Measurements from ENCODE around the gene AP5Z1.

GRCh38 chr7:4789194-4790077 is 14.0 kb downstream of the AP5Z1 start:
- TF ChIP-seq POLR2A (IDR thresholded peaks at IDR 0.05) (no peak), POLR2AphosphoS5 (IDR thresholded peaks at IDR 0.05; ENCODE audit: insufficient read depth in 1 of 2, low read depth in 1 of 2) (no peak)
- TF ChIP-seq, protein P1, sequence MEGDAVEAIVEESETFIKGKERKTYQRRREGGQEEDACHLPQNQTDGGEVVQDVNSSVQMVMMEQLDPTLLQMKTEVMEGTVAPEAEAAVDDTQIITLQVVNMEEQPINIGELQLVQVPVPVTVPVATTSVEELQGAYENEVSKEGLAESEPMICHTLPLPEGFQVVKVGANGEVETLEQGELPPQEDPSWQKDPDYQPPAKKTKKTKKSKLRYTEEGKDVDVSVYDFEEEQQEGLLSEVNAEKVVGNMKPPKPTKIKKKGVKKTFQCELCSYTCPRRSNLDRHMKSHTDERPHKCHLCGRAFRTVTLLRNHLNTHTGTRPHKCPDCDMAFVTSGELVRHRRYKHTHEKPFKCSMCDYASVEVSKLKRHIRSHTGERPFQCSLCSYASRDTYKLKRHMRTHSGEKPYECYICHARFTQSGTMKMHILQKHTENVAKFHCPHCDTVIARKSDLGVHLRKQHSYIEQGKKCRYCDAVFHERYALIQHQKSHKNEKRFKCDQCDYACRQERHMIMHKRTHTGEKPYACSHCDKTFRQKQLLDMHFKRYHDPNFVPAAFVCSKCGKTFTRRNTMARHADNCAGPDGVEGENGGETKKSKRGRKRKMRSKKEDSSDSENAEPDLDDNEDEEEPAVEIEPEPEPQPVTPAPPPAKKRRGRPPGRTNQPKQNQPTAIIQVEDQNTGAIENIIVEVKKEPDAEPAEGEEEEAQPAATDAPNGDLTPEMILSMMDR (IDR thresholded peaks at IDR 0.05): no peak

Measured in vagina (tissue), 2 donors.